ENCODE results near the gene SLC9B1.

The SLC9B1 gene

GRCh38 chr4:103046416-103047290 lies 27.1 kb upstream of the SLC9B1 start:
- no peak overlapping the region for H3K9ac ChIP-seq (ENCODE audit: insufficient read length)
- H3K36me3 ChIP-seq (ENCODE audit: insufficient read depth, low read length): peaks cover 25% of the 10 kb centered on the region
- DNase-seq (ENCODE audit: low read depth, low spot score): peak; percentile 3
- H3K4me3 ChIP-seq: no peak overlapping the region
- no peaks in the 10 kb centered on the region for H3K9me3 ChIP-seq (ENCODE audit: low read depth, low read length)
- TF ChIP-seq POLR2AphosphoS5 (IDR thresholded peaks at IDR 0.05; ENCODE audit: borderline replicate concordance, low read depth, low read length) (no peak), FOXP2 (optimal IDR thresholded peaks at IDR 0.05; ENCODE audit: control extremely low read depth, extremely low read length, insufficient read depth) (no peak), EZH2 (IDR thresholded peaks at IDR 0.05) (no peak)
- H3K27ac ChIP-seq: no peak overlapping the region

DNA sequence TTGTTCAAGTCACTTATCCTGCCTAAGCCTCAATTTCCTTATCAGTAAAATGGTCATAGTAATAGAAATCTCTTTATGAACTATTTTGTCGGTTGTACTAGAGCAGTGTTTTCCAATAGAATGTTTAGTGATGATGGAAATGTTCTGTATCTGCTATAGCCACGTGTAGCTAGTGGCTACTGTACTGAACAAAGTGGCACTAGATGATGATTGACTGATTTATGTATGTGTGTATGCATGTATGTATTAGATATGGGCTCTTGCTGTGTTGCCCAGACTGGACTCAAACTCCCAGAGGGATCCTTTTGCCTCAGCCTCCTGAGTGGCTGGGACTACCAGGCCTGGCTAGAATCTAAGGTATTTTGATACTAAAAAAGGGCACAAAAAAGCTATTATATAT lies 24.7 kb upstream of the SLC9B1 start:
- peaks cover 25% of the 10 kb centered on the region for H3K36me3 ChIP-seq (ENCODE audit: insufficient read depth, low read length)
- H3K9ac ChIP-seq (ENCODE audit: insufficient read length): no peak overlapping the region
- H3K27ac ChIP-seq: no peak overlapping the region
- DNase-seq (ENCODE audit: low read depth, low spot score): no peak
- no peak overlapping the region for H3K4me3 ChIP-seq
- no peak for TF ChIP-seq POLR2AphosphoS5 (IDR thresholded peaks at IDR 0.05; ENCODE audit: borderline replicate concordance, low read depth, low read length)
- TF ChIP-seq FOXP2 (optimal IDR thresholded peaks at IDR 0.05; ENCODE audit: control extremely low read depth, extremely low read length, insufficient read depth): no peak
- TF ChIP-seq EZH2 (IDR thresholded peaks at IDR 0.05): no peak
- no peaks in the 10 kb centered on the region for H3K9me3 ChIP-seq (ENCODE audit: low read depth, low read length)

DNA sequence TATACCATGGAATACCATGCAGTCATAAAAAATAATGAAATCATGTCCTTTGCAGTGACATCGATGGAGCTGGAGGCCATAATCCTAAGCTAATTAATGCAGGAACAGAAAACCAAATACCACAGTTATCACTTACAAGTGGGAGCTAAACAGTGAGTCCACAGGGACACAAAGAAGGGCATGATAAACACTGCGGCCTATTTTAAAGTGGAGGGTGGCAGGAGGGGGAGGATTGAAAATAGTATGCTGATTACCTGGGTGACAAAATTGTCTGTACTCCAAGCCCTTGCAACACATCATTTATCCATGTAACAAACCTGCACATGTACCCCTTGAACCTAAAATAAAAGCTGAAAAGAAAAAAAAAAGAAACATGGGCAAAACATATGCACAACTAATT lies 16.7 kb upstream of the SLC9B1 start:
- Histone ChIP-seq H3K27ac (no peak overlapping the region), H3K4me3 (no peak overlapping the region), H3K9me3 (ENCODE audit: low read depth, low read length) (no peaks in the 10 kb centered on the region), H3K36me3 (ENCODE audit: insufficient read depth, low read length) (peaks cover 7% of the 10 kb centered on the region; the same call in 1 of the 2 replicates), H3K9ac (ENCODE audit: insufficient read length) (no peak overlapping the region)
- TF ChIP-seq FOXP2 (optimal IDR thresholded peaks at IDR 0.05; ENCODE audit: control extremely low read depth, extremely low read length, insufficient read depth) (no peak), EZH2 (IDR thresholded peaks at IDR 0.05) (no peak), POLR2AphosphoS5 (IDR thresholded peaks at IDR 0.05; ENCODE audit: borderline replicate concordance, low read depth, low read length) (no peak)
- no peak for DNase-seq (ENCODE audit: low read depth, low spot score)

- no peaks in the 10 kb centered on the region for H3K9me3 ChIP-seq (ENCODE audit: low read depth, low read length)
- no peak for DNase-seq (ENCODE audit: low read depth, low spot score)
- TF ChIP-seq POLR2AphosphoS5 (IDR thresholded peaks at IDR 0.05; ENCODE audit: borderline replicate concordance, low read depth, low read length): no peak
- no peak for TF ChIP-seq FOXP2 (optimal IDR thresholded peaks at IDR 0.05; ENCODE audit: control extremely low read depth, extremely low read length, insufficient read depth)
- no peak for TF ChIP-seq EZH2 (IDR thresholded peaks at IDR 0.05)
- peaks cover 7% of the 10 kb centered on the region; the same call in 1 of the 2 replicates for H3K36me3 ChIP-seq (ENCODE audit: insufficient read depth, low read length)
- no peak overlapping the region for H3K9ac ChIP-seq (ENCODE audit: insufficient read length)
- no peak overlapping the region for H3K27ac ChIP-seq
- H3K4me3 ChIP-seq: no peak overlapping the region
Measured at GRCh38 chr4:103032574-103032973, 13.1 kb upstream of the SLC9B1 start.

DNA sequence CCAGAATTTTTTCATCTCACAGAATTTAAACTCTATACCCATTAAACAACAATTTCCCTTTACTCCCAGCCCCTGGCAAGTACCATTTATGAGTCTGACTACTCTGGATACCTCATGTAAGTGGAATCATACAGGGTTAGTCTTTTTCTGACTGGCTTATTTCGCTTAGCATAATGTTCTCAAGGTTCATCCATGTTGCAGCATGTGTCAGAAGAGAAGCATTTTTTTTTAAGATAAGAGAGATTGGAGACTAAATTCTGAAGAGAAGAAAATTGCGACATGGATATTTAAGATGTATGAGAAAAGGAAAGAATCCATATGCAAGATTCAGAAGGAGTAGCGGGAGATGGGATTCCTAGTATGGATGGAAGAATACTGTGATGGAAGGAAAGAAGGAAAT lies 11.3 kb upstream of the SLC9B1 start:
- no peak for TF ChIP-seq POLR2AphosphoS5 (IDR thresholded peaks at IDR 0.05; ENCODE audit: borderline replicate concordance, low read depth, low read length)
- no peak for TF ChIP-seq FOXP2 (optimal IDR thresholded peaks at IDR 0.05; ENCODE audit: control extremely low read depth, extremely low read length, insufficient read depth)
- TF ChIP-seq EZH2 (IDR thresholded peaks at IDR 0.05): no peak
- DNase-seq (ENCODE audit: low read depth, low spot score): no peak
- no peak overlapping the region for H3K4me3 ChIP-seq
- H3K27ac ChIP-seq: no peak overlapping the region
- H3K9me3 ChIP-seq (ENCODE audit: low read depth, low read length): no peaks in the 10 kb centered on the region
- H3K36me3 ChIP-seq (ENCODE audit: insufficient read depth, low read length): peaks cover 3% of the 10 kb centered on the region; the same call in 1 of the 2 replicates
- H3K9ac ChIP-seq (ENCODE audit: insufficient read length): no peak overlapping the region

DNA sequence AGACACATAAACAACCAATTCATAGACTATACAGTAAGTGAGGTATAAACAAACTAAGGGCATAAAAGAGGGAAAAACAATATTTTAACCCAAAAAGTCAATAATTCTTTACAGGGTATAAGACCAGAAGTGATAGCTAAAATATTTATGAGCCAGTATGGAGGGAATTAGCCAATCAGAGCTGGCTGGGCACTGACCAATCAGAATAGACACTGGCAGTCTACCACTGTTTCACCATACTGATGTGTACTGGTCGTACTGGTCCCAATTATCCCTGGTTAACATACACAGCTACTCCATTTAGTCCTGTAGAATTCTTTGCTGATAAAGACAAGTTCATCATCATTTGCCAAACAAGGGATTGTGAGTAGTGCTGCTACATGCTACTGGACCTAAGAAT lies 9.8 kb upstream of the SLC9B1 start:
- Histone ChIP-seq H3K36me3 (ENCODE audit: insufficient read depth, low read length) (no peaks in the 10 kb centered on the region), H3K9ac (ENCODE audit: insufficient read length) (no peak overlapping the region), H3K4me3 (no peak overlapping the region), H3K9me3 (ENCODE audit: low read depth, low read length) (no peaks in the 10 kb centered on the region), H3K27ac (no peak overlapping the region)
- DNase-seq (ENCODE audit: low read depth, low spot score): no peak
- TF ChIP-seq POLR2AphosphoS5 (IDR thresholded peaks at IDR 0.05; ENCODE audit: borderline replicate concordance, low read depth, low read length): no peak
- no peak for TF ChIP-seq FOXP2 (optimal IDR thresholded peaks at IDR 0.05; ENCODE audit: control extremely low read depth, extremely low read length, insufficient read depth)
- no peak for TF ChIP-seq EZH2 (IDR thresholded peaks at IDR 0.05)

DNA sequence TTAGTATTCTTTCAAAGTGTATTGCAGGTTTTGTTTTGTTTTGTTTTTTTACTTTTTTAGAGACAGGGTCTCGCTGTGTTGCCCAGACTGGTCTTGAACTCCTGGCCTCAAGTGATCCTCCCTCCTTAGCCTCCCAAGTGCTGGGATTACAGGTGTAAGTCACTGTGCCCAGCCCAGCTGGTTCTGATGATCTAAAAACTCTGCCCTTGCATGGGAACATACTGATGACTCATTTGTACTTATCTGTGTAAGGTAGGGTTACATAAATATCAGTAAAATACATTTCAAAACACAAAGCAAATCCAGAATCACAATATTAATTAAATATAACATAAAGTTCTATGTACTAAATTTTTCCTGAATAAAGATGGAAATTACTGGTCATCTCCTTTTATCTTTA lies 7.4 kb upstream of the SLC9B1 start:
- no peak overlapping the region for H3K27ac ChIP-seq
- no peaks in the 10 kb centered on the region for H3K36me3 ChIP-seq (ENCODE audit: insufficient read depth, low read length)
- H3K9ac ChIP-seq (ENCODE audit: insufficient read length): no peak overlapping the region
- no peaks in the 10 kb centered on the region for H3K9me3 ChIP-seq (ENCODE audit: low read depth, low read length)
- no peak for TF ChIP-seq EZH2 (IDR thresholded peaks at IDR 0.05)
- no peak for TF ChIP-seq FOXP2 (optimal IDR thresholded peaks at IDR 0.05; ENCODE audit: control extremely low read depth, extremely low read length, insufficient read depth)
- TF ChIP-seq POLR2AphosphoS5 (IDR thresholded peaks at IDR 0.05; ENCODE audit: borderline replicate concordance, low read depth, low read length): no peak
- no peak overlapping the region for H3K4me3 ChIP-seq
- no peak for DNase-seq (ENCODE audit: low read depth, low spot score)

DNA sequence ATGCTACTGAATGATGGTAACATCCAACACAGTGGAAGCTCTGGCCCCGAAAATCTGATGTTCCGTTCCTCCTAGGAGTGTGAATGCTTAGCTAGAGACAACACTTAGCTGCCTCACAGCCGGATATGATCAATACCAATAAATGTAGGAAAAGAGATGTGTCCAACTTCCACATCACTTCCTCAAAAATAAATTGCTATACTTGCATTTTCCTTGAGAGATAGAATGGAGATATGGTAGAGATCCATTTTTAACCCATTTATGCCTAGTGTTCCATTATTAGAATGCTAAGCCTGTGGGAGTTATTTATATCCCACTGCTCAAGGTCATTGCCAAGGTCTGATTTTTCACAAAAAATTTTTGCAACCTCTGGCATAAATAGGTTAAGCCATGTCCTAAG lies 5.5 kb upstream of the SLC9B1 start:
- Histone ChIP-seq H3K4me3 (no peak overlapping the region), H3K36me3 (ENCODE audit: insufficient read depth, low read length) (no peaks in the 10 kb centered on the region), H3K27ac (no peak overlapping the region), H3K9me3 (ENCODE audit: low read depth, low read length) (no peaks in the 10 kb centered on the region), H3K9ac (ENCODE audit: insufficient read length) (no peak overlapping the region)
- no peak for DNase-seq (ENCODE audit: low read depth, low spot score)
- TF ChIP-seq FOXP2 (optimal IDR thresholded peaks at IDR 0.05; ENCODE audit: control extremely low read depth, extremely low read length, insufficient read depth) (no peak), POLR2AphosphoS5 (IDR thresholded peaks at IDR 0.05; ENCODE audit: borderline replicate concordance, low read depth, low read length) (no peak), EZH2 (IDR thresholded peaks at IDR 0.05) (no peak)
